Adrenal gland (tissue), 12 donors: ENCODE measurements around the gene METTL14. TPM values are rescaled to one million over a fixed set of nuclear protein-coding genes. Genes with fewer than 3 reads are reported as not detected.
A peak's percentile ranks its signal among the peaks of the same experiment; 100 is the strongest.

Source experiments
- DNase-seq, 7 donors: peaks; one replicate each; pipeline ENCODE4 v3.0.0-alpha.2; 2019 to 2020
- H3K27ac ChIP-seq, 5 donors: fragments of 200-600 bp; sonication (generic) in 4 of 5; 1 replicate in 3 of 5; 2 replicates in 2 of 5; pipeline versions ENCODE4 v1.5.1 to v1.8.0; 2016 to 2020; ENCODE audit warnings: mild to moderate bottlenecking in 1 of 5
- H3K27me3 ChIP-seq: fragments of 200-600 bp; 2 replicates; pipeline ENCODE4 v1.8.0; 2021
- H3K36me3 ChIP-seq, 2 donors: fragments of 200-600 bp; replicated peaks in 1 of 2; 1 replicate in 1 of 2; 2 replicates in 1 of 2; pipeline versions ENCODE4 v1.5.1 to v1.8.0; 2018 to 2022
- H3K4me1 ChIP-seq, 2 donors: fragments of 200-600 bp; replicated peaks in 1 of 2; 1 replicate in 1 of 2; 2 replicates in 1 of 2; pipeline versions ENCODE4 v1.5.1 to v1.8.0; 2018 to 2021
- H3K4me3 ChIP-seq, 4 donors: fragments of 200-600 bp; sonication (generic) in 3 of 4; one replicate each; pipeline ENCODE4 v1.5.1; 2016 to 2018
- H3K9me3 ChIP-seq, 3 donors: fragments of 200-600 bp; sonication (generic) in 1 of 3; replicated peaks in 1 of 3; 1 replicate in 2 of 3; 2 replicates in 1 of 3; pipeline versions ENCODE4 v1.5.1 to v1.8.0; 2016 to 2021
- POLR2A ChIP-seq, 2 donors: fragments of 450-650 bp; IDR thresholded peaks; one replicate each; pipeline ENCODE4 v1.6.1; 2017; ENCODE audit warnings: antibody characterized with exemption in 2 of 2, mild to moderate bottlenecking in 2 of 2, moderate library complexity in 1 of 2
- WGBS, 4 donors: extraction: QIAGEN DNeasy Blood & Tissue Kit in 2 of 4; methylation state at CpG; one replicate each; pipeline versions ENCODE4 v1.1.5 to v1.1.7; 2013 to 2017; 5-methylcytosine and 5-hydroxymethylcytosine counted together
- intact Hi-C, 2 donors: fragments of 100-400 bp; cut with DNase I; formaldehyde crosslinking; loops; one replicate each; pipeline versions ENCODE4 v1.14.1 to v1.15.0; 2022 to 2023
- polyA plus RNA-seq, 3 donors: library from polyadenylated mRNA; stranded (reverse); fragments of 200-250 nt in 2 of 3; fragments of 350-450 nt in 1 of 3; fragmentation: Illumina TruSeq in 1 of 3; extraction: RNeasy Lipid Tissue Mini Kit (QIAGEN cat#74804) in 1 of 3; gene quantifications; one replicate each; pipeline ENCODE4 v1.2.3, GENCODE V29; 2013 to 2014
- total RNA-seq, 9 donors: library from RNA; depleted of rRNA in 4 of 9; stranded (reverse); fragments of >200 nt in 4 of 9; fragments of 120-200 nt in 1 of 9; fragmentation: NEBNext Ultra II Directional in 1 of 9; extraction: Animal tissue kit (Norgen Biotek cat#: 25700) in 1 of 9; gene quantifications; one replicate each; pipeline versions ENCODE4 v1.1.0 to v1.2.4, GENCODE V29; 2013 to 2023
- TF ChIP-seq, protein P1 (sequence below), 6 experiments: fragments of 450-650 bp in 4 of 6; fragments of 200-600 bp in 2 of 6; sonication (generic) in 1 of 6; IDR thresholded peaks; 1 replicate in 5 of 6; 2 replicates in 1 of 6; pipeline versions ENCODE4 v1.5.1 to v1.8.0; 2016 to 2021; ENCODE audit warnings: antibody characterized with exemption in 6 of 6, mild to moderate bottlenecking in 2 of 6, moderate library complexity in 1 of 6
- donor health status: healthy with polysubstance abuse.
- donor health status: Bipolar disorder and iron deficiency.
- donor health status: DM: yes; HTN: yes; CAD: no.
- donor health status: DM: no; HTN: no; CAD: no.
- donor health status: DM: no; HTN: no; CAD: no.
- donor health status: DM: yes; HTN: yes; CAD: no.

METTL14 gene
- total and polyA plus RNA-seq, 12 donors, result 5.1 to 50.8 (median 33.6) TPM

DNA sequence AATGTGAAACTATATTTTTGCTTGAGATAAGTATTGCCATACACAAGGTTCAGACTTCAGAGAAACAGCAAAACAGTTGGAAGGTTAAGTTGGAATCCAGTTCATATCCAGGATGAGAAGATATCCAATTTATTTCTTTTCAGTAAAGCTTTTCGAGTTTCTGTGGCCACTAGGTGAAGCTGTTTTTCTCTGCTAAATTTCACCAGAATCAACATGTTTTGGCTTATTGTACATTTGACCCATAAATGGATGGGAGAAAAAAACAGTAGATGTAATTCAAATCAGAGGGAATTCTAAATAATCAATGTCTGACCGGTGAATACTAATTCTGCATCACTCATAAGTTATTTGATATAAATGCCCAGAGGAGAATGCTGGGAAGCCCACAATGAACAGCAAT lies 9.1 kb upstream of the METTL14 start:
- no peaks in the 10 kb centered on the region for H3K27me3 ChIP-seq
- no peak for DNase-seq
- WGBS, 4 donors, result 73 to 83% (median 77%) methylated on average over 2 of the region's 2 CpGs
- H3K36me3 ChIP-seq, result no peaks in the 10 kb centered on the region
- no peak overlapping the region for H3K4me3 ChIP-seq
- intact Hi-C loops, result no loop called here
- TF ChIP-seq, protein P1, sequence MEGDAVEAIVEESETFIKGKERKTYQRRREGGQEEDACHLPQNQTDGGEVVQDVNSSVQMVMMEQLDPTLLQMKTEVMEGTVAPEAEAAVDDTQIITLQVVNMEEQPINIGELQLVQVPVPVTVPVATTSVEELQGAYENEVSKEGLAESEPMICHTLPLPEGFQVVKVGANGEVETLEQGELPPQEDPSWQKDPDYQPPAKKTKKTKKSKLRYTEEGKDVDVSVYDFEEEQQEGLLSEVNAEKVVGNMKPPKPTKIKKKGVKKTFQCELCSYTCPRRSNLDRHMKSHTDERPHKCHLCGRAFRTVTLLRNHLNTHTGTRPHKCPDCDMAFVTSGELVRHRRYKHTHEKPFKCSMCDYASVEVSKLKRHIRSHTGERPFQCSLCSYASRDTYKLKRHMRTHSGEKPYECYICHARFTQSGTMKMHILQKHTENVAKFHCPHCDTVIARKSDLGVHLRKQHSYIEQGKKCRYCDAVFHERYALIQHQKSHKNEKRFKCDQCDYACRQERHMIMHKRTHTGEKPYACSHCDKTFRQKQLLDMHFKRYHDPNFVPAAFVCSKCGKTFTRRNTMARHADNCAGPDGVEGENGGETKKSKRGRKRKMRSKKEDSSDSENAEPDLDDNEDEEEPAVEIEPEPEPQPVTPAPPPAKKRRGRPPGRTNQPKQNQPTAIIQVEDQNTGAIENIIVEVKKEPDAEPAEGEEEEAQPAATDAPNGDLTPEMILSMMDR (IDR thresholded peaks at IDR 0.05), result no peak
- no peak for TF ChIP-seq POLR2A (IDR thresholded peaks at IDR 0.05)
- H3K4me1 ChIP-seq, result no peaks in the 10 kb centered on the region
- H3K9me3 ChIP-seq, result no peaks in the 10 kb centered on the region
- H3K27ac ChIP-seq, result no peak overlapping the region

DNA sequence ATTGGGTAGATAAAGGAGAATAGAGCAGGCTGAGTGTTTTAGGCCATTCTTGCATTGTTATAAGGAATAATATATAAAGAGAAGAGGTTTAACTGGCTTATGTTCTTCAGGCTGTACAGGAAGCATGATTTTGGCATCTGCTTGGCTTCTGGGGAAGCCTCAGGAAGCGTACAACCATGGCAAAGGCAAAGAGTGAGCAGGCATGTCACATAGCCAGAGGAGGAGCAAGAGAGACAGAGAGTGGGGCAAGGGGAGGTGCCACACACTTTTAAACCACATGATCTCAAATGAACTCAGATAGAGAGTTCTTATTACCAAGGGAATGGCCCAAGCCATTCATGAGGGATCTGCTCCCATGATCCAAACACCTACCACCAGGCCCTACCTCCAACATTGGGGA lies 4.4 kb upstream of the METTL14 start:
- WGBS, 4 donors, result 55 to 83% (median 69%) methylated on average over 1 of the region's 1 CpG
- Histone ChIP-seq H3K36me3 (no peaks in the 10 kb centered on the region), H3K4me3 (no peak overlapping the region), H3K27ac (no peak overlapping the region), H3K9me3 (no peaks in the 10 kb centered on the region), H3K4me1 (peaks cover under 1 to 4% of the 10 kb centered on the region in 2 donors), H3K27me3 (no peaks in the 10 kb centered on the region)
- TF ChIP-seq, protein P1 (IDR thresholded peaks at IDR 0.05), result no peak
- TF ChIP-seq POLR2A (IDR thresholded peaks at IDR 0.05), result no peak
- DNase-seq, result no peak
- intact Hi-C loops, result no loop called here

DNA sequence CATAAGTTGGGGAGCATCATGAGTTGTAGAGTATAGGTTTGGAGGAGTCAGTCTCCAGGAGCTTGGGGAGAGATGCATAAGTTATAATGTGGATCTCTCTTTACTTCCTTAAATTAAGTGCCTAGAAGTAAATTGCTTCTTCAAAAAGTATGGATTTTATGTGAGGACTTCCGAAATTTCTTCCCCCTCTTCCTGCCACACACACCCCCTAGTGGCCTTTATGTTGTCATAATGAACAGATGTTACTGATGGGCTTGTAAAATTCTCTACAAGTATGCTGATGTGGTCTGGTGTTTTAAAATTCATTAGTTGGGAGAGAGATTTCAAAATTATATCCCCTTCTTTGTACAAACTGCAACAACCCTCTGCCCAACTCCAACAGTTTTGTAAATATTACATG lies 2.3 kb upstream of the METTL14 start:
- H3K27ac ChIP-seq, result no peak overlapping the region
- DNase-seq, result no peak
- no peaks in the 10 kb centered on the region for H3K9me3 ChIP-seq
- no peak overlapping the region for H3K4me3 ChIP-seq
- TF ChIP-seq, protein P1 (IDR thresholded peaks at IDR 0.05), result peak in 5 of 6 experiments; percentile 25 to 44 (median 31)
- no peak for TF ChIP-seq POLR2A (IDR thresholded peaks at IDR 0.05)
- intact Hi-C loops, result no loop called here
- 17 to 41% (median 27%) methylated on average over 1 of the region's 1 CpG for WGBS, 4 donors
- H3K4me1 ChIP-seq, result peaks cover 16 to 21% of the 10 kb centered on the region in 2 donors
- H3K36me3 ChIP-seq, result peaks cover 0 to 2% of the 10 kb centered on the region in 2 donors
- no peaks in the 10 kb centered on the region for H3K27me3 ChIP-seq

DNA sequence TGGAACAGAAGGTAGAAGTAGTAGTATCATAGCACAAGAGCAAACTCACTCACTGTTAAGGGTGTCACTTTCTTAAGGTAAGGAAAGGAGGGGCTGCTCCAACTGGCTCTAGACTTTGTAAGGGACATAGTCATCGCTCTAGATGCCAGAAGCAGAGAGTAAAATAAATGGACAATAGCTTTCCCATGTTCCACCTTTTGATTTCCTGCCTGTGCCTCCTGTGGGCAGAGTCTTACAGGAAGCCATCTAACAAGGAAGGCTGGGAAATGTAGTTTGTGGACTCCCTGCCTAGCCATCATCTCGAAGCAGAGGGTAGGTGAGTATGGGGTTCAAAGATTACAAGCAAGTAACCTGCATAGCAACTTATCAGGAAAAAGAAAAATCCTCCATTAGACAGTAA lies 1.7 kb upstream of the METTL14 start:
- no peaks in the 10 kb centered on the region for H3K27me3 ChIP-seq
- H3K36me3 ChIP-seq, result peaks cover 0 to 8% of the 10 kb centered on the region in 2 donors
- H3K9me3 ChIP-seq, result no peaks in the 10 kb centered on the region
- peaks cover 16 to 21% of the 10 kb centered on the region in 2 donors for H3K4me1 ChIP-seq
- H3K4me3 ChIP-seq, result no peak overlapping the region
- intact Hi-C loops, result no loop called here
- WGBS, 4 donors, result 7 to 33% (median 11%) methylated on average over 2 of the region's 2 CpGs
- no peak overlapping the region for H3K27ac ChIP-seq
- TF ChIP-seq POLR2A (IDR thresholded peaks at IDR 0.05), result no peak
- TF ChIP-seq, protein P1 (IDR thresholded peaks at IDR 0.05), result no peak
- DNase-seq, result no peak
